Fibroblast of mammary gland (primary cell): ENCODE results near the gene DIRAS2.

Experiments used
- DNase-seq: peaks from one replicate; pipeline ENCODE4 v3.0.0-alpha.2; 2010; ENCODE audit warnings: low read depth
- H3K4me3 ChIP-seq: 2 replicates; pipeline ENCODE4 v1.5.1; 2011; ENCODE audit warnings: low read depth, mild to moderate bottlenecking, low read length, moderate library complexity; ENCODE audit not compliant: control insufficient read depth
- CTCF ChIP-seq: conservative IDR thresholded peaks from 2 replicates; pipeline ENCODE4 v1.5.1; 2011; ENCODE audit warnings: low read depth, low read length, inconsistent platforms; ENCODE audit not compliant: control insufficient read depth, insufficient read depth

The DIRAS2 gene

DNA sequence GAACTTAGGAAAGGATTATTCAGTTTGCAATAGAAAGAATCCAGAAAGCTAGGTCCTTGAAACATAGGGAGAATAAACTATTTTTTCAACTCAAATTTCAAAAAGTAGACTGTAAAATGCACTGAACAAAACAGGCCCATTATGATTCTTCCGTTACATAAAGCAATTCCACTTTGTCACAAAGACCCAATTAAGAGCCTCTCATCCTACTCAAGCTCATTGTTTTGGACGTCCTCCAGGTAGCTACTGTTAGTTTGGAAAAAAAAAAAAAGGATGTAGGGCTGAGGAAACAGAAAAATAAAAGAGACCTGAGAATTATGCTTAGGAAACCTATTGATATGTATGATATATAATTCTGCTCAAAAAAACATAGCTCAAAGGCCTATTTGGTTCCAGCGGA lies 74.0 kb downstream of the DIRAS2 start:
- H3K4me3 ChIP-seq, result no peak overlapping the region
- TF ChIP-seq CTCF, result no peak
- no peak for DNase-seq

DNA sequence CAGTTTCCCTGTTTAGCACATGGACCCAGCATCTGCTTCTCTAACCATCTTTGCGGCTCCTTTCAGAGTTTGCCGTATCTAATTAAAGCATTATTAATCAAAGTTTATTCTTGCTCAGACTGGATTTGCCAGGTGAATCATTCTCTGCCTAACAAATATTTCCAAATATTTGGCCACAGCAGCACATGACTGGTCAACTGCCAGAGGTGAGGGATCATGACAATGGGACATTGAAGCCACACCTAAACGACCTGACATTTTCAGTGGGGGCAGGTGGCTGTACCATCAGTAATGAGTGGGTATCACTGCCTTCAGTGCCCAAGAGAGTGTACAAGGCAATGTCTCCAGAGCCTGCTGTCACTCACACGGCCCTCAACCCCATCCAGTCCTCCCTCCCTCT lies 80.4 kb downstream of the DIRAS2 start:
- TF ChIP-seq CTCF, result no peak
- DNase-seq, result no peak
- H3K4me3 ChIP-seq, result no peak overlapping the region
